Measurements from ENCODE around the gene SPAG9. TPM values are rescaled to one million over a fixed set of nuclear protein-coding genes. Genes with fewer than 3 reads are reported as not detected.
A peak's percentile ranks its signal among the peaks of the same experiment; 100 is the strongest.

The SPAG9 gene
- total RNA-seq, 1 experiment from 2014 or later: 144 TPM

DNA sequence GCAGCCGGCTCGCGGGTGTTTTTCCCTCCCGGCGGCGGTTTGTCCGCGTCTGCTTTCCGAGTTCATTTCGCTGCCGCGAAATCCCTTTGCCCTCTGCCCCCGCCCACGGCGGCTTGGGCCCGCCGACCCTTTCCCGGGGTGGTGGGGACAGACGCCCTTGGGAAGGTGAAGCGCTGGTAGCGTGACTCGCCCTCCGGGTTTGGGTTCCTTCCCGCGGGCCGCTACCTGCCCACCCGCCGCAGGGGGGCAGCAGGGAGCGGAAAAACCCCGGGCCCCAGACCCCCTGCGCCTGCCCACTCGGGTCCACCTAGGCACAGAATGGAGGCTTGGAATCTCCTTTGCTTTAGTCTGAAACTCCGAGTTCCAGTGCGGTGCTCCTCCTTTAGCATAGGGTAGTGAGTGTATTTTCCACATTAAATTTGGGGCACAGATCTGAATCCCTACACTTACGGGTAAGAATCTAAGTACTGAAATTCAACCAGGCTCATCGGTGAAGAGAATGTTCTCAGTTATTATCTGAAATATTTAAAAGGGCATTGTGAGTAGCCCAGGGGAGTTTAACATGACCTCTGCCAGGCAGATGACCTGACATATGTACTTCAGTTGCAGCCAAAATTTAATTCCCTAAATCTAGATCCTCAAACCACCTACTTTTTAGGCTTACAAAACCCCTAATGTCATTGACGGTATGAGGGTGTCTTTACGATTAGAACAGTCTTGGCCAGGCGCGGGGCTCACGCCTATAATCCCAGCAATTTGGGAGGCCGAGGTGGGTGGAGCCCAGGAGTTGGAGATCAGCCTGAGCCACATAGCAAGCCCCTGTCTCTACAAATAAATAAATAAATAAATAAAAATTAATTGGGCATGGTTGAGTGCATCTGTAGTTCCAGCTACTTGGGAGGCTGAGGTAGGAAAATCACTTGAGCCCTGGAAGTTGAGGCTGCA is 46.6 kb upstream of the SPAG9 start:
- peak overlapping the region; percentile 88 for H3K27ac ChIP-seq (ENCODE audit: low read length)
- DNase-seq (ENCODE audit: low read depth, low spot score) (no peak), ATAC-seq (peak; percentile 36)
- no peak for TF ChIP-seq TCF7L2 (IDR thresholded peaks at IDR 0.05; ENCODE audit: low read depth, low read length)
- TF ChIP-seq, protein P1, sequence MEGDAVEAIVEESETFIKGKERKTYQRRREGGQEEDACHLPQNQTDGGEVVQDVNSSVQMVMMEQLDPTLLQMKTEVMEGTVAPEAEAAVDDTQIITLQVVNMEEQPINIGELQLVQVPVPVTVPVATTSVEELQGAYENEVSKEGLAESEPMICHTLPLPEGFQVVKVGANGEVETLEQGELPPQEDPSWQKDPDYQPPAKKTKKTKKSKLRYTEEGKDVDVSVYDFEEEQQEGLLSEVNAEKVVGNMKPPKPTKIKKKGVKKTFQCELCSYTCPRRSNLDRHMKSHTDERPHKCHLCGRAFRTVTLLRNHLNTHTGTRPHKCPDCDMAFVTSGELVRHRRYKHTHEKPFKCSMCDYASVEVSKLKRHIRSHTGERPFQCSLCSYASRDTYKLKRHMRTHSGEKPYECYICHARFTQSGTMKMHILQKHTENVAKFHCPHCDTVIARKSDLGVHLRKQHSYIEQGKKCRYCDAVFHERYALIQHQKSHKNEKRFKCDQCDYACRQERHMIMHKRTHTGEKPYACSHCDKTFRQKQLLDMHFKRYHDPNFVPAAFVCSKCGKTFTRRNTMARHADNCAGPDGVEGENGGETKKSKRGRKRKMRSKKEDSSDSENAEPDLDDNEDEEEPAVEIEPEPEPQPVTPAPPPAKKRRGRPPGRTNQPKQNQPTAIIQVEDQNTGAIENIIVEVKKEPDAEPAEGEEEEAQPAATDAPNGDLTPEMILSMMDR (IDR thresholded peaks at IDR 0.05): peak; percentile 94
- TF ChIP-seq, protein P2, sequence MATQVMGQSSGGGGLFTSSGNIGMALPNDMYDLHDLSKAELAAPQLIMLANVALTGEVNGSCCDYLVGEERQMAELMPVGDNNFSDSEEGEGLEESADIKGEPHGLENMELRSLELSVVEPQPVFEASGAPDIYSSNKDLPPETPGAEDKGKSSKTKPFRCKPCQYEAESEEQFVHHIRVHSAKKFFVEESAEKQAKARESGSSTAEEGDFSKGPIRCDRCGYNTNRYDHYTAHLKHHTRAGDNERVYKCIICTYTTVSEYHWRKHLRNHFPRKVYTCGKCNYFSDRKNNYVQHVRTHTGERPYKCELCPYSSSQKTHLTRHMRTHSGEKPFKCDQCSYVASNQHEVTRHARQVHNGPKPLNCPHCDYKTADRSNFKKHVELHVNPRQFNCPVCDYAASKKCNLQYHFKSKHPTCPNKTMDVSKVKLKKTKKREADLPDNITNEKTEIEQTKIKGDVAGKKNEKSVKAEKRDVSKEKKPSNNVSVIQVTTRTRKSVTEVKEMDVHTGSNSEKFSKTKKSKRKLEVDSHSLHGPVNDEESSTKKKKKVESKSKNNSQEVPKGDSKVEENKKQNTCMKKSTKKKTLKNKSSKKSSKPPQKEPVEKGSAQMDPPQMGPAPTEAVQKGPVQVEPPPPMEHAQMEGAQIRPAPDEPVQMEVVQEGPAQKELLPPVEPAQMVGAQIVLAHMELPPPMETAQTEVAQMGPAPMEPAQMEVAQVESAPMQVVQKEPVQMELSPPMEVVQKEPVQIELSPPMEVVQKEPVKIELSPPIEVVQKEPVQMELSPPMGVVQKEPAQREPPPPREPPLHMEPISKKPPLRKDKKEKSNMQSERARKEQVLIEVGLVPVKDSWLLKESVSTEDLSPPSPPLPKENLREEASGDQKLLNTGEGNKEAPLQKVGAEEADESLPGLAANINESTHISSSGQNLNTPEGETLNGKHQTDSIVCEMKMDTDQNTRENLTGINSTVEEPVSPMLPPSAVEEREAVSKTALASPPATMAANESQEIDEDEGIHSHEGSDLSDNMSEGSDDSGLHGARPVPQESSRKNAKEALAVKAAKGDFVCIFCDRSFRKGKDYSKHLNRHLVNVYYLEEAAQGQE (IDR thresholded peaks at IDR 0.05; ENCODE audit: insufficient read depth in 1 of 2, low read depth in 2 of 2, low read length in 1 of 2): no peak
- H3K27me3 ChIP-seq (ENCODE audit: control insufficient read depth, insufficient read depth, low read length): no peaks in the 10 kb centered on the region
- H3K4me3 ChIP-seq (ENCODE audit: low read depth in 2 of 2, low read length in 2 of 2): peak overlapping the region; percentile 71 to 93
- H3K9me3 ChIP-seq (ENCODE audit: control insufficient read depth, insufficient read depth, low read depth, low read length): no peaks in the 10 kb centered on the region
- ChIA-PET CTCF (no interaction called here), POLR2A (no interaction called here)
- H3K36me3 ChIP-seq (ENCODE audit: control insufficient read depth, insufficient read depth, low read length): peaks cover 15% of the 10 kb centered on the region
- H3K4me1 ChIP-seq (ENCODE audit: control insufficient read depth, insufficient read depth, low read length): peaks cover 11% of the 10 kb centered on the region
- TSS peak; percentile 76 for BruUV-seq (replicated peaks)
- intact Hi-C loops (cut with micrococcal nuclease; ENCODE audit: unreplicated experiment): no loop called here
- in situ Hi-C loops (cut with HindIII; ENCODE audit: low pct_unique_long_range_greater_than_20kb, low sequenced_read_pairs): no loop called here

DNA sequence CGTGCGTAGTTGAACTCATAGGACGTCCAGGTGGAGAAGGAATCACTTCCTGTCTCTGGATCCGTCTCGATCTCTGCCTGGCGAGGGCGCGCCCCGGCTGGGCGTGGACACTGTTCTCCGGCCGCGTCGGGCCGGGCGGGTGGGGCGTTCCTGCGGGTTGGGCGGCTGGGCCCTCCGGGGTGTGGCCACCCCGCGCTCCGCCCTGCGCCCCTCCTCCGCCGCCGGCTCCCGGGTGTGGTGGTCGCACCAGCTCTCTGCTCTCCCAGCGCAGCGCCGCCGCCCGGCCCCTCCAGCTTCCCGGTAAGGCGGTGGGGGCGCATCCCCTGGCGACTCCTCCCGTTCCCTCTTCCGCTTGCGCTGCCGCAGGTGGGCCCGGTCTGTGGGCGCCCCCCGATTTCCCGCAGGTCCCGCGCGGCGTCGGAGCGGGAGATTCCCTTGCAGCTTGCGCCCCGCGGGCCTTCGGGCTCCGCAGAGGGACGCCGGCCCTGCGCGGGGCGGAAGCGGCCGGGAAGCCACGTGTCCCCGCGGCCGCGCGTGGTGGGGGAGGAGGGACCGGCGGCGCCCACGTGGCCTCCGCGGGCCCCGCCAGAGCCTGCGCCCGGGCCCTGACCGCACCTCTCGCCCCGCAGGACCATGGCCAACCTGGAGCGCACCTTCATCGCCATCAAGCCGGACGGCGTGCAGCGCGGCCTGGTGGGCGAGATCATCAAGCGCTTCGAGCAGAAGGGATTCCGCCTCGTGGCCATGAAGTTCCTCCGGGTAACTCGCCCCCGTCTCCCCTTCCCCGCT is 45.7 kb upstream of the SPAG9 start, which contains the start of gene NME2:
TSS of gene NME2 (plus strand) at position 214 of the 789 bp plus-strand sequence. CDS start at position 634, 420 bp downstream.
- Histone ChIP-seq H3K27ac (ENCODE audit: low read length) (peak within 1 kb of the TSS; percentile 89), H3K4me1 (ENCODE audit: control insufficient read depth, insufficient read depth, low read length) (peaks cover 11% of the 10 kb centered on the region), H3K36me3 (ENCODE audit: control insufficient read depth, insufficient read depth, low read length) (peaks cover 21% of the 10 kb centered on the region), H3K27me3 (ENCODE audit: control insufficient read depth, insufficient read depth, low read length) (no peaks in the 10 kb centered on the region), H3K9me3 (ENCODE audit: control insufficient read depth, insufficient read depth, low read depth, low read length) (no peaks in the 10 kb centered on the region), H3K4me3 (ENCODE audit: low read depth in 2 of 2, low read length in 2 of 2) (peak within 1 kb of the TSS; percentile 71 to 93)
- DNase-seq (ENCODE audit: low read depth, low spot score): peak; percentile 47
- BruUV-seq (replicated peaks): no TSS peak
- POLR2A ChIA-PET: interaction anchor here (1.6 kb wide), 1 partner anchor 27 kb away, joined by 3 read pairs; no protein-coding TSS in a partner anchor
- in situ Hi-C loops (cut with HindIII; ENCODE audit: low pct_unique_long_range_greater_than_20kb, low sequenced_read_pairs): no loop called here
- intact Hi-C loops (cut with micrococcal nuclease; ENCODE audit: unreplicated experiment): no loop called here
- CTCF ChIA-PET: interaction anchor here (0.6 kb wide), 1 partner anchor 96 kb away, joined by 3 read pairs; no protein-coding TSS in a partner anchor
- ATAC-seq: peak; percentile 94
- TF ChIP-seq TCF7L2 (IDR thresholded peaks at IDR 0.05; ENCODE audit: low read depth, low read length) (peak; percentile 23; the same call in 1 of the 2 replicates), POLR2AphosphoS5 (IDR thresholded peaks at IDR 0.05; ENCODE audit: low read depth, low read length) (peak; percentile 95)
- TF ChIP-seq, protein P2 (IDR thresholded peaks at IDR 0.05; ENCODE audit: insufficient read depth in 1 of 2, low read depth in 2 of 2, low read length in 1 of 2): no peak

Data from Panc1 (cell line).